Raji (cell line): ENCODE measurements around the gene ATF6.

Source experiments
- POLR2A ChIP-seq: IDR thresholded peaks from 2 replicates; pipeline ENCODE4 v1.6.1; 2011; ENCODE audit warnings: low read depth, low read length, control low read depth; ENCODE audit not compliant: insufficient read depth

The ATF6 gene

DNA sequence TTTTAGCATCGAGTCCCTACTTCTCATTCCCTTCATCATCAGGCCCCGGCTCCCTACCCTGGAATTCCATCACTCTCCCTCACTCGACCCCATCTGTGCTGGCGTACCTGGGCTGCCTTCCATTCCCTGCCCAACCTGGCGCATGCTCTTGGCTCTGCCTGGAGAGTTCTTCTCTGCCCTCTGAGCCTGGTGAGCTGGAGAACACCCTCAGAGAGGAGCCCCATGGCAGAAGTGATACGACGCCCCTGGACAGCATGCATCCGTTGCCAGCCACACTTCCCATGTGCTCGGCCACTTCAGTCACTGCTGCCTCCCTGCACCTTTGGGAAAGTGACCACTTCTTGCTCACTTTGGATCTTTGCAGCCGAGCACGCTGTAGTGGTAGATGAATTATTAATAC lies 227.5 kb downstream of the ATF6 start:
- TF ChIP-seq POLR2A, result no peak

DNA sequence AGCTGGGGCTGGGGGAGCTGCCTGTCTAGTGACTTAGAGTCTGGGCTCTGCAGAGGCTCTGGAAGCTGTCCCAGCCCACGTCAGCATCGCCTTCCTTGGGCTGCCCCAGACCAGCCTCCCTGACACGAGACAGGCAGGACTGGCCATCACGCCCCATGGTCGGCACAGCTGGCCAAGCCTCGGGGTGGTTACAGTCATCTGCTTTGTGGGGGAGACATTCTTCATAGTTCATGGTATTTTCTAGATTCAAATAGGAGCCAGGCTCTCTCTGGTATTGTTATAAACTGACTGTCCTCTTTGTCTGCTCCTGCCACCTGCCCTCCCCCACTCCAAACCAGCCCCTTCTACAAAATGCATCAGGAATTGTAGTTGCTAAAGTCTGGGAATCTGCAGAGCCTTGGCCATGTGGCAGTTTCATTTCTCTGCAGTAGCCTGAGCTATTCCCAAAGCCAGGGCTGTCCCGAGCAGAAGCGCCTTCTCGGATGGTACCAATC lies 228.1 kb downstream of the ATF6 start:
- no peak for TF ChIP-seq POLR2A

DNA sequence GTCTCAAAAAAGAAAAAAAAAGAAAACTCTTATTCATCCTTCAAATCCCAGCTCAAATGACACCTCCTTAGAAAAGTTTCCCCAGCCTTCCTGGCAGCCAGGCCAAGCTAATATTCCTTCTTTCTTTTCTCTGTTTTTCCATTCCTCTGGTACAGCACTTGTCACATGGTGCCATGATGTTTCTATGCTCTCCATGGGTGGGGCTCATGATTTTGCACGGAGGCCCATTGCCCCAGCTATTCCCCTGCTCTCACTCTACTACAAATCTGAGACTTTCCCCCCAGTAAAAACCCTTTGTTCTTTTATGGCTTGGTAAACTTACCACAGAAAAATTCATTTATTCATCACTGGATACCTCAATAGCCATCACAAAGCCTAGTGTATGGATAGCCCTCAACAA lies 231.0 kb downstream of the ATF6 start:
- no peak for TF ChIP-seq POLR2A

DNA sequence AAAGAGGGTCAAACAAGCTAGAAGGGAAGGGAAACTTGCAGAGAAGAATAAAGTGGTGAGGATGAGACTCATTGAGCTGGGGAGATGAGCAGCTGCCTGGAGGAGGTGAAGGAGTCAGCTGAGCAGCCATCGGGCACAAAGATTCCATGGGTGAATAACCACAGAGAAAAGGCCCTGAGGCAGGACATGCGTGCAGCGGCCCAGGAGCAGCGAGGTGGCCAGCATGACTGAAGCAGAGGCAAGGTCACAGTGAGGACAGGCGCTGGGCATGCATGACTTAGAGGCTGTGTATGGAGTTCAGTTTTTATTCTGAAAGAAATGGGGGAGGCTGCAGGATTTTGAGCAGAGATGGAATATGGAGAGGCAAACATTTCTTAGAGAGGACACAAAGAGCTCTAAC lies 232.7 kb downstream of the ATF6 start:
- no peak for TF ChIP-seq POLR2A

DNA sequence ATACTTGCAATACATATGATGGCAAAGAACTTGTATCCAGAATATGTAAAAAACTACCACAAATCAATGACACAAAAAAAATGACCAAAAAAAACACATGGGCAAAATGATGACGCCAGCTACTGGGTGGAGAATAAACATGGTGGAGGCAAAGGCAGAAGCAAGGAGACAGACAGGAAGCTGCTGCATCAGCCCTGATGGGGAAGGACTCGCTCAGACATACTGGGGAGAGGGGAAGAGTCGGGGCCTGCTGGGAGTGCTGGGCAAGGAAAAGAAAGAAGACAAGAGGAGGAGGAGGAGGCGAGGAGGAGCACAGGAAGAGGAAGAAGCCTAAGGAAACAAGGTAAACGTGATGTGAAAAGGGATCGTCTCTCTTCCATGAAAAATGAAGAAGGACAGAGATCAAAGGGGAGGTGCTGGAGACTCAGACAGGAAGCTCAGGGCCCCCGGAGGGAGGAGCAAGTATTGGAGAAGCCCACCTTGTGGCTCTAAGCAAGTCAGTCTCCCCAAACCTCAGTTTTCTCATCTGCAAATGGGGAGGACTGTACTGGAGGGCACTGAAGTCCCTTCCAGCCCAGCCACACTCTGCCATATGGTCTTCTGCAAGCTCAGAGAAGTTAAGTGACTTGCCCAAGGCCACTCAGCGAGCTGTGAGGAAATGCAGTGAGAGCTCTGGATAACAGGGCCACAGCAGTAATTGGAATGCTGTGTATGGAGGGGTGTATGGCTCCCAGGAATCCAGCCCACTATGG lies 233.4 kb downstream of the ATF6 start:
- no peak for TF ChIP-seq POLR2A

DNA sequence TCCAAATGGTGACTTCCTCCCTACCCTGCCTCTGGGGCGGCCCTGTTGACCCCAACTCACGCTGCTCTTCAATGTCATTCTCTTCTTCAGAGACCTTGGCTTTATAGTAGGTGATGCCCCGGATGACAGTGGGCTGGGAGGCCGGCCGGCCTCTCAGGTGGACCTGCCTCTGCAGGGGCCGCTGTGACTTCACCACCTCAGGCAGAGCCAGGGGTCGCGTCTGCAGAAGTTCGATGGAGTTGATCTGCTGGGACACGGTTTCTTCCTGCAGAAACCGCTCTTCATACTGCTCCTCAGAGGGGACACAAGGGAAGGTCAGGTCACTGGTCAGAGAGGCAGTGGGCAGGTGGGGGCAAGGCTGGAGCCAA lies 233.9 kb downstream of the ATF6 start:
- TF ChIP-seq POLR2A, result no peak

DNA sequence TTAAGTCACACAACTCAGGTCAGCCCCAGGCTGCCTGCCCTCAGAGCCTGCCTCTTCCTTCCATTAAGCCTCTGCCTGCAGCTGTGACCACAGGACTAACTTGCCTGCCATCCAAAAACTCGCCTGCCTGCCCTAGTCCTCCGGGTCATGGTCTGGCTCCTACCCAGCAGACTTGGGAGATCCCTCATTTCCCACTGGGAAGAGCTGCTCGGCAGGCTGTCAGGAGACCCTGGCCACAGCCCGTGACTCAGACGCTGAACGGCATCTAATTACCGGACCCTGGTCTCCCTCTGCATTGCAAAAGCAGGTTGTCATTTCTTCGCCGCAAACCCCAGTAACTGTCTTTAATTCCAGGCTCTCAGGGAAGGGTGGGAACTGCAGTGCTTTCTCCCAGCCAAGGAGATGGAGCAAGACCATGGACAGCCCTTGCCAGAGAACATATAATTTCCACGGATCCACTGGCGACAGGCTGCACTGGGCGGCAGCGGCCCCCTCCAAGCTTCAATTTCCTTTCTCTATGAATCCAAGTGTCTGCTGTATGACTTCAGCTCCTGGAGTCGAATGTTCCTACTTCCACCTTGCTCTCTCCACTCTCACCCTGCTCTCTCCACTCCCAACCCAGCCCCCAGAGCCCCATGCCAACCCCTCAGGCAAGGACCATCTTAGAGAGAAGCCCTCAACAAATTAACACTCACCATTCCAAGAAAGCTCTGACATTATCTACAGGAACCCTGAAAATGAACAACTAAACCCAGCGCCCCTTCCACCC lies 237.1 kb downstream of the ATF6 start:
- no peak for TF ChIP-seq POLR2A

DNA sequence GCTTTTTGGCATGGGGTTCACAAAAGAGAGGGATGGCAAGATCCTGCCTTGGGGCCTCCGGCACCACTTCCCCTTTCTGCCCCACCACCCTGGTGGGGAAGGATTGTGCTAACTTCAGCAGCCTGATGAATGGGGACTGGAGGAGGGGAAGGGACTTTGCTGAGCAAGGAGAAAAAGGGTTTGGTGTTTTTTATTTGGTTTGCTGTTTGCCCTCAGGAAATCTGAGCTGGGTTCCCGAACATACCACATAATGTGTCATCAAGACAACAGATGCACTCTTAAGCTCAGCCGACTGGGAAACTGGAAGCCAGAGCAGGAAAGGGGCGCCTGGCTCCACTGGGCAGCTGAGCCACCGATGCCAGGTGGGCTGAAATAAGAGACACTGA lies 237.7 kb downstream of the ATF6 start:
- TF ChIP-seq POLR2A, result no peak

DNA sequence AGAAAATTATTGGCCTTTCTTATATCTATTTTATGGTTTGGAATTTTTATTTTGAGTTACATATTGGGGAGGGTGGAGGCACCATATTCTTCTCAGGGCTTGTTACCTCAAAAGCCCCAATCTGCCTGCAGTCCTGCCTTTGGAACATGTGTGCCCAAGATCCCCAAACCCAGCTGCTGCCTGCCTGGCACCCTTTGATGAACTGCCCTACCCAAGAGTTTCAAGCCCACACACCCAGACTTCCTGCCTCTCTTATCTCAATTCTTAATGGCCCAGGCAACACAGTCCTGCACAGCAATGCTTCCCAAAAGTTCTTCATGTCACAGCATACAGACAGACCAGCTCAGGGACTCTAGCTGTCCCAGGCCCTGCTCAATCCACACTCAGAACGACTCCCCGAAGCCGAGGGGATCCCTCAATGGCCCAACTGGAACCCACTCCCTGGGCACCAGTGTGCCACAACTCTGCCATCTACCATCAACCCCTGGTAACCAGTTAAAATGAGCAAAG lies 238.4 kb downstream of the ATF6 start:
- no peak for TF ChIP-seq POLR2A

DNA sequence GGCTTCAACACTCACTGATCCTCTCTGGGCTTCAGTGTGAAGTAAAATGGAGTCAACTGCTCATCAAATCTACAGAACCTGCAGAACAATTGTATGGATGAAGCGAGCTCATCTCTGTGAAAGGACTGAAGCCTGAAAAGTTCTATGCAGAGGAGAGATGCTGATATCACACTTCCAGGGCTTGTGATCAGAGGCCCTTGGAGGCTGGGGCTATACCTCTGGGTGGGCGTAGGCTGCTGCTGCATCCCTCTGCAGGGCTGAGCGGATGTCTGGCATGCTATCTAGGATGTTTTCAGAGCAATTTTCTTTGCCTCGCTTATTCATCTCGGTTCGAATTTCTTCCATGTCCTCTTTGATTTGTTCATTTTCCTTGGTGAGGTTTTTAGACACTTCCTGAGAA lies 240.0 kb downstream of the ATF6 start:
- no peak for TF ChIP-seq POLR2A

DNA sequence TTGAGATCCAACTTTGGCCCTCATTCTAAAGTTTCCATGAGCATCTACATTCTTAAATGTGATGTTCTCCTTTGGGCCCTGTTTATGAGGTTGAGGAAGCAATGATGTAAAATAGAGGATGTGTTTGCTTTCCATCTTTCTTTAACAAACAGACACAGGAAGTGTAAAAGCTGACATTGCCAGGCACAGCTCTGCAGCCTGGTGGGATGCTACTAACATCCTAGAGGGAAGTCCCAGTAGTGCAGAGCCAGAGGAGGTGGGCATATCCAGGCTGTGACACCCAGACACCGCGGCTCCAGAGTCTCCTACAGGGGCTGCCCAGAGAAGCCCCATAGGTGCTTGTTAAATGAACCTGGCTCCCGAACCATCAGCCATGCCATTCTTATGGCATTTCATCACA lies 241.3 kb downstream of the ATF6 start:
- no peak for TF ChIP-seq POLR2A

DNA sequence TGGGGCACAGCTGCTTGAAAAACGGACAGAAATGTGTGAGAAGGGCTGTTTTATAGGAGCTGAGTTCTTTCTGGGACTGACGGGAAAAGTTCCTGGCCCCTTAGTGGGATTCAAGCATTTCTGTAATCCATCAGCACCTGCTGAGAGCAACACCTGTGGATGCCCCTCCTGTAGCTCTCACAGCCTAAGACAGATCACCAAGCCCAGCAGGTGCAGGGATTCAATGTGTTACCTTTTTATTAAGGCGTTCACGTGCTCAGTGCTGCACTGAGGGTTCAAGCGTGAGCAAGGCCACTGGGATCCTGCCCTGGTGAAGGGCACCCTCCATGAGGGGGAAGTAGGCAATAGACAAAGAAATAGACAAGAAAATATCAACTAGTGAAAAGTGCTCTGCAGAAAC lies 242.7 kb downstream of the ATF6 start:
- no peak for TF ChIP-seq POLR2A

DNA sequence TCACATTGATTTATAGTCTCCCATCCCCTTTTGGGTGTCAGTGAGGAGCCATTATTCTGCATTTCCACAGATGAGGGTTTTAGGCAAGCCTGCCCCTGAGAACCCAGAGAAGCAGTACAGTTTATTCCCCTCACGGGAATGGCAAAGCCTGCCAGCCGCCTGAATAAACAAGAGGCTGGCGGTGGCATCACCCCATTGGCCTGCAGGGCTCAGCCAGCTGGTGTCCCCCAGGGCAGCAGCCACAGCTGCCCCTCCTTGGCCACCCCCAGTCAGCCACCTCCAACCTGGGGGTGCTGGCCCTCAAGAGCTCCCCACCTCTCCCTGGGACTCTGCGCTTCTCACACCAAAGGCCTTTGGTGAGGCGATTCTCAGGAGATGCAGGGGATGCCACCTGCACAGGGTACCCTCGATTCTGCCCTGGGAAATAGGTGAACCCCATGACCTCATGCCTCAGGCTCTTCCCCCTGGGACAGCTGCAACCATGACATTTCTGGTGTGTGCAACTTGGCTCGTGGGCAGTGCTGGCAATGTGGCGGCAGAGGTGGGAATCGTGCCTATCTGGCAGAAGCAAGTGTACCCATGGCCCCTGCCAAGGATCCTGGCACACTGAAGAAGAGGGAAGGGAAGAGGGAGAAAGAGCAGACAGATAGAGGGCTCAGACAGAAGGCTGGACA lies 243.5 kb downstream of the ATF6 start:
- TF ChIP-seq POLR2A, result no peak

DNA sequence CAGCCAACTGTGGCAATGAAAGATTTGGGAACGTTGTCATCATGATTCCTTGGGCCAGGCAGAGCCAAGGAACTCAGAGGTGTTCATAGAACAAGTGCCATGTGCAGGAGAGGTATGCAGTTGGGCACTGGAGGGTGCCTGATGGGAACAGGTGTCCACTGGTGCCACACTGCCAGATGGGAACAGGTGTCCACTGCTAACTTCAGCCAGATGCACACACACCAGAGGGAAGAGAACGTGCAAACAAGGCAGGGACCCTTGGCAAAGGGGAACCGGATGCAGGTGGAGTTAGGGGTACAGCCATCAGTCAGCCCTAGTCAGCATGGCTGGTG lies 244.0 kb downstream of the ATF6 start:
- no peak for TF ChIP-seq POLR2A

DNA sequence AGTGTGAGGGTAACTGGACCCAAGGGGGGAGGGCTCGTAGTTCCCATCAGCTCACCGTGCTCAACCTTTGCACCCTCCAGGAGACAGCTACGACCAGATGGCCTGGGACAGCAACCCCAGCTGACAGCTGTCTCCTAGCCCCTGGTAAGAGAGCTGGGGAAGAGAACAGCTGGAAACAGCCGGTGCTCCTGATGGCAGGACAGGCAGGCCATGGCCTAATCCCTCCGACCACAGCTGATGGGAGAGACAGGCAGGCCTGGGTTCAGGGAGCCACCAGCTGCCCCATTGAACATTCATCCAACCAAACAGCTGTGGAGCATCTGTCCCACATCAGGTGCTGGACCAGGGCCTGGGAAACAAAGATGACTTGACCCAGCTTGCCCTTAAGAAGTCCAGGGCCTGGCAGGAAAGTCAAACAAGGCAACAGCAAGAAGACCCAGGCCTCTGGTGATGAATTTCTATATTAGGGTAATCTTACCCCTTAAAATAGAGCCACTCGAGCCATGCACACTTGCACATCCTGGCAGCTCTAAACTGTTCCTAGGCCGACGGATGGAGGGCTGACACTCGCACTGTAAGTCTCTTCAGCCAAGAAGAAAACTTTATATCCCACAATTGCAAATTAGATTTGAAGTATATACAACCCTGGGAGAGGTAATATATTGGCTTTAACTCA lies 245.4 kb downstream of the ATF6 start:
- no peak for TF ChIP-seq POLR2A
